ENCODE measurements around the gene INTS3.
"Not testable (repeated sequence)": the region's sequence is repeated elsewhere in the genome, so short reads cannot be mapped to it uniquely, and the experiment has no call there.

INTS3 gene

DNA sequence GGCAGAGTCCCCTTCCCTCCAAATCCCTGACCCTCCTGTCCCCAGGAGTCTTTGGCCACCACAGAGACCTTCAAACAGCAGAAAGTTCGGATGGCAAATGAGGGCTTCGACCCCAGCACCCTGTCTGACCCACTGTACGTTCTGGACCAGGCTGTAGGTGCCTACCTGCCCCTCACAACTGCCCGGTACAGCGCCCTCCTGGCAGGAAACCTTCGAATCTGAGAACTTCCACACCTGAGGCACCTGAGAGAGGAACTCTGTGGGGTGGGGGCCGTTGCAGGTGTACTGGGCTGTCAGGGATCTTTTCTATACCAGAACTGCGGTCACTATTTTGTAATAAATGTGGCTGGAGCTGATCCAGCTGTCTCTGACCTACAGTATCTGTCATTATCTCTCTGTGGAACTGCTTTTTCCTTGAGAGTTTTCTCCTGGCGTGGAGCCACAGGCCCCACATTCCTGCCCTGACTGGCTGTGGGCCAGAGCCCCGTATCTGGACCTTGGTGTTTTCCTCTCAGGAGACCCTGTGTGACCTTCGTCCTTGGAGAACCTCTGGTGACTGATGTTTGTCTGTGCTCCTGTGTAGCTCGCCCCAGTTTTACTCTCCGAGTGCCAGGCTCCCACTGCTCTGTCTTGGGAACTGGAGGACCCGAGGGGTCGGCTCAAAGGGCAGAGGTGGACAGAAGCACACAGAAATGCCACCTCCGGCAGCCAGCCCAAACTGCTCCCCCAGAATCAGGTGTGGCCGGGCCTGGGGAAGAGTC is 52.1 kb downstream of the INTS3 start:
- DNase-seq: no peak

DNA sequence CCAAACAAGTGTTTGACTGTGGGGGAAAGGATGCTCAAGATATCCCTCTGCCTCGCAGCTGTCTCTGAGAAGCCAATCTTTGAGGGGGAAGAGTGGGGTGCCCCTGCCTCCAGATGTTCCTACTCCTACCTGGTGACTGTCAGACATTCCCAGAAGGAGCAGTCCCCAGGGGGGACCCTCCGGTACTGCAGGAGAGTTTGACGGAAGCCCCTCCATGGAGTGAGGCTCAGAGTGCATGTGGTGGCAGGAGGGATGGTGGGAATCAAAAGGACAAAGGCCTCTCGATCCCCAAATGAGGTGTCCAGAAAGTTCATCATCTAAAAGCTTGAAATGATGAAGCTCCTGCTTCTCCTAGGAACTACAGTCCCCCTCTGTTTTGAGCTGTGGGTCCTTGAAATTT is 52.7 kb downstream of the INTS3 start:
- DNase-seq: no peak

DNA sequence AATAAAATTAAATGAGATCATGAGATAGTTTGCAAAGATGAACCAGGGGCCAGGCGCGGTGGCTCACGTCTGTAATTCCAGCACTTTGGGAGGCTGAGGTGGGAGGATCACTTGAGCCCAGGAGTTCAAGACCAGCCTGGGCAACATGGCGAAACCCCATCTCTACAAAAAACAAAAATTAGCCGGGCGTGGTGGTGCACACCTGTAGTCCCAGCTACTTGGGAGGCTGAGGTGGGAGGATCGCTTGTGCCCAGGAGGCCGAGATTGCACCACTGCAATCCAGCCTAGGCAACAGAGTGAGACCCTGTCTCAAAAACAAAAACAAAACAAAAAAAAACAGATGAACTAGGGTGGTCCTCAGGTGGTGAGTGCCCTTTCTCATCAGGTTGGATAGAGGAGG is 54.8 kb downstream of the INTS3 start:
- not testable (repeated sequence) for DNase-seq

DNA sequence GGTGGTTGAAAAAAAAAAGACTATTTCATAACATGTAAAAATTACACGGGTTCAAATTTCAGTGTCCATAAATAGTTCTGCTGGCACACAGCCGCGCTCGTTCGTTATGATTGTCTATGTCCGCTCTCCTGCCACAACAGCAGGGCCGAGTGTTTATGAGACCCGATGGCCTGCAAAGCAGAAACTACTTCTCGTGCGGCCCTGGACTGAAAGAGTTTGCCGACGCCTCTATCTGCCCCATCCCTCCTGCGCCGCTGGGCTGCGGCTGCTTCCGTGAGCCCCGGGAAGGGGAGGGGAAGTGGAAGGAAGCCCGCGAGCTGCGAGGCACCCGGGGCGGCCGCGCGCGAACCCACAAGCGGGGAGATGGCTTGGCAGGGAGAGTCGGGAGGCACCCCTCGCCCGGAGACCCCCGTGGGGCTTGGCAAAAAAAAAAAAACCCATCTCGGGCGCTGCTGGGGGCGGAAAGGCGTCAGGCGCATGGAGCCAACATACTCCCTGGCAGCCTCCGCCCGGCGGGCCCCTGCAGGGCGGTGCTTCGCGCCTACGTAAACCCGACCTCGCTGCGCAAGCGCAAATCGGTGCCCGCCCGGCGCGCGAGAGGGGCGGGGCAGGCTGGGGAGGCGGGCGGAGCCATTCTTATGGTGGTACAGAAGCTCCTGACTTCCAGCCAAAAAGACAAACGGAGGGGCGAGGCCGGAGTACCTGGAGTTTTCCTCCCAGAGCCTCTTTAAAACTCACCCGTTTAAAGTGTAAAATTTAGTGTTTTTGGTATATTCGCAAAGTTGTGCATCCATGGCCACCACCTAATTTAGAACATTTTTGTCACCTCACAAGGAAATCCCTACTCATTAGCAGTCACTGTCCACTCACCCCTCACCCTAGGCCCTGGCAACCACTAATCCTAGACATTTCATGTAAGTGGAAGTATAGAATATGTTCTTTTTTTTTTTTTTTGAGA is 55.7 kb downstream of the INTS3 start:
- DNase-seq: peak; percentile 86

DNA sequence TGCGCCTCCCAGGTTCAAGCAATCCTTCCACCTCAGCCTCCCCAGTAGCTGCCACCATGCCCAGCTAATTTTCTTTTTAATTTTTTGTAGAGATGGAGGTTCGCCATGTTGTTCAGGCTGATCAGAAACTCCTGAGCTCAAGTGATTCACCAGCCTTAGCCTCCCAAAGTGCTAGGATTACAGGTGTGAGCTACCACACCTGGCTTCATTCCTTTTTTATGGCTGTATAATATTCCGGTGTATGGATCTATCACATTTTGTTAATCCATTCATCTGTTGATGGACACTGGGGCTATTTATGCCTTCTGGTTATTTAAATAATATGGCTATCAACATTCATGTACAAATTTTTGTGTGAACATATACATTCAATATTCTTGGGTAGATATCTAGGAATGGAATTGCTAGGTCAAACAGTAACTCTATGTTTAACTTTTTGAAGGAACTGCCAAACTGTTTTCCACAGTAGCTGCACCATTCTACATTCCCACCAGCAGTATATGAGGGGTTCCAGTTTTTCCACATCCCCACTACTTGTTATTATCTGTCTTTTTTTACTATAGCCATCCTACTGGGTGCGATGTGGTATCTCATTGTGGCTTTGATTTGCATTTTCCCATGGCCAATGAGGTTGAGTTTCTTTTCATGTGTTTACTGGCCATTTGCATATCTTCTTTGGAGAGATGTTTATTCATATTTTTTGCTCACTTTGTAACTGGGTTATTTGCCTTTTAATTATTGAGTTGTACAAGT is 58.4 kb downstream of the INTS3 start:
- no peak for DNase-seq

- no peak for DNase-seq
Measured at GRCh38 chr1:153789478-153790034, 61.7 kb downstream of the INTS3 start.

DNA sequence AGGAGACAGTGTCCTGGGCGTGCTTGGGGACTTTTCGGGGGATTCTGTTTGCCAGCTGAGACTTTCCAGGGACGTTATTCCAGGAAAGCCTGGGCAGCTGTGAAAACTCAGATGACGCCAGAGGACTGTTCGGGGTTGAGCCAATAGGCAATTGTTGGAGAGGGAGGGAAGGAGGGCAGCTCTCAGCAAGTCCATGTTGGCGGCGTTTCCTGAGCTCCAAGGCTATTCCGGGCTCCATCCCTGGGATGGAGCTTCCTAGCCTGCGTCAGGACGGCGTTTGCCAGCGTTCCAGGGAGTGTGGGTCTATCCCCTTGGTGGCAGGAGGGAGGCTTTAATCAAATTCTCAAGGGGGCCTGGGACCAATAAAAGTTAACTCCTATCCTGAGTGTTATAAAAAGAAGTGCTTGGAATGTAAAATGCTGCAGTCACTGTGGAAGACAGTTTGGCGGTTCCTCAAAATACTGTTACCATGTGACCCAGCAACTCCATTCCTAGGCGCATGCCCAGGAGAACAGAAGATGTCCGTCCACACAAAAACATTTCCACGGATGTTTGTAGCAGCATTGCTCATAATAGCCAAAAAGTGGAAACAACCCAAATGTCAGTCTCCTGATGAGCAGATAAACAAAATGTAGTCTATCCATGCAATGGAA is 62.6 kb downstream of the INTS3 start:
- no peak for DNase-seq

DNA sequence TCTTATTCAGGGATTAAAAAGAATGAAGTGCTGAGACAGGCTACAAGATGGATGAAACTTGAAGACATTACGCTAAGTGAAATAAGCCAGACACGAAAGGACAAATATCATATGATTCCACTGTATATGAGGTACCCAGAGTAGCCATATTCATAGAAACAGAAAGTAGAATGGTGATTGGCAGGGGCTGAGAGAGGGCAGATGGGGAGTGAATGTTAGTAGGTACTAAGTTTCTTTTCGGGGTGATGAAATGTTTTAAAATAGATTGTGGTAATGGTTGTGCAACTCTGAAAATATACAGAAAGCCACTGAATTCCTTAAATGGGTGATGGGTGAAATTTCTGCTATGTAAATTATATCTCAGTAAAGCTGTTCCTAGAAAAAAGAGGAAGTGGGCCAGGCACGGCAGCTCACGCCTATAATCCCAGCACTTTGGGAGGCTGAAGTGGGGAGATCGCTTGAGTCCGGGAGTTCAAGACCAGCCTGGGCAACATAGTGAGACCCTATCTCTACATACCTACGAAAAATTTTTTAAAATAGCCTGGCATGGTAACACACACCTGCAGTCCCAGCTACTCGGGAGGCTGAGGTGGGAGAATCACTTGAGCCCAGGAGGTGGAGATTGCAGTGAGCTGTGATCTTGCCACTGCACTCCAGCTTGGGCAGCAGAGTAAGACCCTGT is 63.3 kb downstream of the INTS3 start:
- no peak for DNase-seq

- no peak for DNase-seq
Measured at GRCh38 chr1:153791648-153792253, 63.9 kb downstream of the INTS3 start.

DNA sequence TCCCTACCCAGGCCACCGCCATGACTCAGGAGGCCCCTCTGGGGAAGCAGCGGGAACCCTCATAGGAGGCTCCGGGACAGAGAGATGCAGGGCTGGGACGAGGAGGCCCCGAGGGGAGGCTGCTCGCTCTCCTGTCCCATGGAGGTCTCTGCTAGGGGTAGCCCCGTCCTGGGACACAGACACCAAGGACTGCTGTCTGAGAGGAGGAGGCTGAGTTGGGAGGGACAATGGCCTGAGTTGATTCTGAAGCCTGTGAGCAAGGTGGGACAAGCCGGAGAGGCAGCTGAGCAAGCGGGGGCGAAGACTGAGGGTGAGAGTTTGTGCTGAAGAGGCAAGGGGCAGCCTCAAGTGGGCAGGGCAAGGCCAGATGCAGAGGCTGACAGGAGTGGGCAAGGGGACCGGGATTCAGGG is 64.8 kb downstream of the INTS3 start:
- no peak for DNase-seq

DNA sequence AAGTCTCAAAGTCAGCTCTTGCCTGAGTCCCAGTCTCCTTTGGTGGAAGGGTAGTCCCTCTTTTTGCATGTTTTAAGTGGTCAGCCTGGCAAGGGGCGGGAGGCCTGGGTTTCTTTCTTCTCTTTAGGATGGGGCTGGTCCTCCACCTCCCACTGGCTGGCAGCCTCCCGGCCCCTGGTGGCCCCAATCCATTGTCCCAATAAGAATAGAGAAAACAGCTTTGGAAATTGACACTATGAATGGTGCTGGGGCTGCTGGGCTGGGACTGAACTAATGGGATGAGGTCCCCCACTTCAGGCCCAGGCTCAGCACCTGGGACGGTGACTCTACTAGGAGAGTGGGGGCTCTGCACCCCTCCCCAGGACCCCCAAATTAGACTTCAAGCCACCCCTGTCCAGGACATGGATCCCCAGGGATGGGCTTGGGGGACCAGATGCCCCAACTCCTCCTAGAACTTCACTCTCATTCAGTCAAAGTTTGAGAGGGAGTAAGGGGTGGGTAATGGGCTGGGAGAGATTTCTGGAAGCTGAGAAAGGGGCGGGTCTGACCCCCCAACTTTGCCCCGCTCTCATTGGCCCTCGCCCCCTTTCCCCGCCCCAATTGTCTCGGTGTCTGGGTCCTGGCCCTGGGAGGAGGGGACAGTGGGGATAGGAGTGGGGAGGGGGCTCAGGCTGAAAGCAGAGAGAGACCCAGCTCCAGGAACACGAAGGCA is 65.6 kb downstream of the INTS3 start:
- DNase-seq: no peak

DNA sequence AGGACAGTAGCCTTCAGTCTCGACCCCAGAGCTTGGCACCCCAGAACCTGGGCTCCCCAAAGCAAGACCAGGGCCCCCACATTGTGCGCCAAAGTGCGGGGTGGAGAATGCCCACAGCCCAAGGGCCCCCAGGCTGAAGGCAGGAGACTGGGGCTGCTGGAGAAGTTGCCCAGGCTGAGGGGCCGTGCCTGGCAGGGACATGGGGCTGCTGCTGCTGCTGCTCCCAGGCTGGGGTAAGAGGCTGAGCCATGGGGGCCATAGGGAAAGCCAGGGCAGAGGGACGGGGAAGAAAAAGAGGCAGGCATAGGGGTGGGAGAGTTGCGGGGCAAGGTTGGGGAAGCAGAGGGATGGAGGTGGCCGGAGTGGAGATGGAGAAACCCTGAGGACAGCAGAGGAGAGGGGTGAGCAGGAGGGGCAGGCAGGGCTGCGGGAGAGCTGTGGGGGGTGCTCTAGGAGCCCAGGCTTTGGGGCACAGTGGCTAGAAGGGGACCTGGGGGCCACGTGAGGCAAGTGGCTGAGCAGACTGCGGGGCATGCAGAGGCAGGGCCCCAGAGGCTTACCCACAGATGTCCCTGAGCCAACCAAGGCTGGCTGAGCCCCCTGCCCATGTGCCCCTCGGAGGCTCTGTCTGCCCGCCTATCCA is 66.2 kb downstream of the INTS3 start:
- DNase-seq: no peak

- no peak for DNase-seq
Measured at GRCh38 chr1:153794624-153795329, 66.9 kb downstream of the INTS3 start.

DNA sequence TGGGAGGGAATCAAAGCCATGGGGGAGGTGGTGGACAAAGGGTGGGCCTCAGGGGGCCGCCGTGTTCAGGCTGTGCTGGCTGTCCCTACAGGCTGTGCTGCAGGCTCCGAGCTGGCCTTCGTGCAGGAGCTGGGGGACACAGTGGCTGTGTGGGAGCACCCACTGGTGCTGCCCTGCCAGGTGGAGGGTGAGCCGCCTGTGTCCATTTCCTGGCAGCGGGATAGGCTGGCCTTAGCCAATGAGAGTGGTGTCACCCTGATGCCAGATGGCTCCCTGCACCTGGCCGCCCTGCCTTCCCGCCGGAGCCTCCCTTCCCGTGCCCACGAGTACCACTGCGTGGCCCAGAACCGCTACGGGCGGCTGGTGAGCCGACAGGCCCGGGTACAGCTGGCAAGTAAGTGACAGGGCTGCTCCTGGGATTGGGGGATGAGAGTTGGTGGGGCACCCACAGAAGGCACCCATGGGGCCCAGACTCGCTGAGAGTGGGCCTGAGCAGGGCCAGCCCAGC is 67.5 kb downstream of the INTS3 start:
- no peak for DNase-seq

DNA sequence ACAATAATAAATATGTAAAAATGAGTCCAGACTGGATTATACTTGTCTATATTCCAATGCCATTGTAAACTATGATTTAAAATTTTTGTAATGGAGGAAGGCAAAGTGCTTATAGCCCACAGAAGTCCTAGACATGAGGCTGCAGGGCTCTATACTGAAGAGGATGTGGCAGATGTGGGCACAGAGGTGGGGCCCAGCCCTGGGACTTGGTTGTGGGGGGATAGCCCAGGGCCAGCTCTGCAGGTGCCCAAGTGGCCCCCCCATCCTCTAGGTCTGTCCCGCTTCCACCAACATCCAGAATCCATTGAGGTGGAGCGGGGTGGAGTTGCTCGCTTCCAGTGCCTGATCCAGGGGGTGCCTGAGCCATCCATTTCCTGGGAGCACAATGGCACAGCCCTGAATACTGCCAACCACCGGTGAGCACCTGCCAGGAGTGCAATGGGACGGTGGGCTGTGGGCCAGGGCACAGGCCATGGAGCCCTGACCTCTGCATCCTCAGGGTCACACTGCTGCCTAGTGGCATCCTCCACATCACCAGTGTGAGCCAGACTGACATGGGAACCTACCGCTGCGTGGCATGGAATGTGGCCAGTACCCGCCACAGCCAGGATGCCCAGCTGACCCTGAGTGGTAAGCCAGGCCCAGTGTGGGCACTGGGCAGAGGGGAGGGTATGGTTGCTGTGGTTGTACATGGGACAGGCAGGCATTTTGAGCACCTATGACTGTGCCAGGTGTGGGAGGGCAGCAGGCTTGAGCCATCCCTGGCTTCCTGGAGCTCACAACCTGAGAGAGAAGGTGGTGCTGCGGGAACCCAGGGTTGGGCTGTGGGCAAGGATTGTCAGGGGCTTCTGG is 68.3 kb downstream of the INTS3 start:
- DNase-seq: no peak

- peak; percentile 73 for DNase-seq
Measured at GRCh38 chr1:153796786-153797659, 69.2 kb downstream of the INTS3 start.

GRCh38 chr1:153798468-153798780 is 70.6 kb downstream of the INTS3 start:
- DNase-seq: no peak

Data from NCI-H1048 (cell line).